ENCODE data around the gene ARHGAP42.
"Not testable (repeated sequence)": the region's sequence is repeated elsewhere in the genome, so short reads cannot be mapped to it uniquely, and the experiment has no call there.

The ARHGAP42 gene

DNA sequence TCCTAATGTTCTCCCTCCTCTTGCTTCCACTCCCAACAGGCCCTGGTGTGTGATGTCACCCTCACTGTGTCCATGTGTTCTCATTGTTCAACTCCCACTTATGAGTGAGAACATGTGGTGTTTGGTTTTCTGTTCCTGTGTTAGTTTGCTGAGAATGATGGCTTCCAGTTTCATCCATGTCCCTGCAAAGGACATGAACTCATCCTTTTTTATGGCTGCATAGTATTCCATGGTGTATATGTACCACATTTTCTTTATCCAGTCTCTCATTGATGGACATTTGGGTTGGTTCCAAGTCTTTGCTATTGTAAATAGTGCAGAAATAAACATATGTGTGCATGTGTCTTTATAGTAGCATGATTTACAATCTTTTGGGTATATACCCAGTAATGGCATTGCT lies 326.6 kb downstream of the ARHGAP42 start:
- H3K4me3 ChIP-seq (ENCODE audit: extremely low read depth, insufficient read depth, low read length, poor library complexity, severe bottlenecking); H3K27ac ChIP-seq (ENCODE audit: low read depth, low read length, severe bottlenecking); H3K9me3 ChIP-seq (ENCODE audit: control insufficient read depth, low read length); H3K4me1 ChIP-seq (ENCODE audit: control insufficient read depth, insufficient read depth, low read length, poor library complexity, severe bottlenecking); H3K36me3 ChIP-seq (ENCODE audit: control insufficient read depth, insufficient read depth, low read length): not testable (repeated sequence)

DNA sequence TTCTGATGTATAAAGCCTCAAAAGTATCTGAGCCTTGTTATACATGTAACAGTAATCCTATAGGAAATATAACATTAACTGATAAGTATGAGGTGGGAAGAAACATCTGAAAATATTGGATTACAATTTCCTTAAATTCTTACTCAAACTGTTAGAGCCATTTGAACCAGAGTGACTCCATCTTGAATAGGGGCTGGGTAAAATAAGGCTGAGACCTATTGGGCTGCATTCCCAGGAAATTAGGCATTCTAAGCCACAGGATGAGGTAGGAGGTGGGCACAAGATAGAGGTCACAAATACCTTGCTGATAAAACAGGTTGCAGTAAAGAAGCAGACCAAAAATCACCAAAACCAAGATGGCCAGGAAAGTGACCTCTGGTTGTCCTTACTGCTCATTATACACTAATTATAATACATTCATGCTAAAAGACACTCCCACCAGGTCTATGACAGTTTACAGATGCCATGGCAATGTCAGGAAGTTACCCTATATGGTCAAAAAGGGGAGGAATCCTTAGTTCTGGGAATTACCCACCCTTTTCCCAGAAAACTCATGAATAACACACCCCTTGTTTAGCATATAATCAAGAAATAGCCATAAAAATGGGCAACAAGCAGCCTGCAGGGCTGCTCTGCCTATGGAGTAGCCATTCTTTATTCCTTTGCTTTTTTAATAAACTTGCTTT lies 327.7 kb downstream of the ARHGAP42 start:
- H3K36me3 ChIP-seq (ENCODE audit: control insufficient read depth, insufficient read depth, low read length): no peaks in the 10 kb centered on the region
- no peak overlapping the region for H3K27ac ChIP-seq (ENCODE audit: low read depth, low read length, severe bottlenecking)
- H3K4me3 ChIP-seq (ENCODE audit: extremely low read depth, insufficient read depth, low read length, poor library complexity, severe bottlenecking): no peak overlapping the region
- no peaks in the 10 kb centered on the region for H3K9me3 ChIP-seq (ENCODE audit: control insufficient read depth, low read length)
- H3K4me1 ChIP-seq (ENCODE audit: control insufficient read depth, insufficient read depth, low read length, poor library complexity, severe bottlenecking): peaks cover 10% of the 10 kb centered on the region

DNA sequence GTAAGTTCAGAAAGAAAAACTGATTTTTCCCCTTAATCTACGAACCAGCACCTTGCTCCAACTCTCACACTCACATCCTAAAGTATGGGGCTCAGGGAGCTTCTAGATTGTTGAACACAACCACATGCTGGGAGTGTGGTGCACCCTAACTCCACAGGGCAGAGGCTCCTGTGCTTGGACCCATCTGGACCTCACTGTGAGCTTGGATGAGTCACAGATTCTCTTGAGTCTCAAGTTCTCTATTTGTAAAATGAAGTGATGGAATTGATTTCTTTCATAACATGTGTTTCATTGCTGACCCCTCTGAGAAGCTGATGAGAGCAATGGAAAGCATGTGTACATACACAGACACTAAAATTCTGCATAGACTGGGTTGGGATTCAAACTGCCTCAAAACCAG lies 332.8 kb downstream of the ARHGAP42 start:
- Histone ChIP-seq H3K9me3 (ENCODE audit: control insufficient read depth, low read length) (no peaks in the 10 kb centered on the region), H3K4me3 (ENCODE audit: extremely low read depth, insufficient read depth, low read length, poor library complexity, severe bottlenecking) (no peak overlapping the region)
- 89 to 100% methylated on average over 1 of the region's 1 CpG for WGBS, 2 experiments (ENCODE audit: insufficient coverage in 2 of 2)

DNA sequence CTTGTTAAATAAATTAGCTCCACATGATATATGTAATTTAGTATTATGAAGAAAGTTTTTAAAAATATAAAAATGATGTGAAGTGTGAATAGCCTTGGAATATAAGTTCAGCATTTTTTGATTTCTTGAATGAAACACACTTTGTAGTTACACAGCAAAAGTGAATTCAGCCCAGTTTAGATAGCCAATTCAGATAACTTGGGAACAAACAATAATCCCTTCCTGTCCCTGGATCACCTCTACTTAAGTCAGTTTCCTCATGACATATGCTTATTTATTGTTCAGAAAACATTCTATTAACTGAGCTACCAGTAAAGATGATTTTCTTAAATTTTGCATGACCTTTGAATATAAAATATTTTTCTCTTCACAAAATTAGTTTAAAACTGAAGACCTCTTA lies 335.2 kb downstream of the ARHGAP42 start:
- Histone ChIP-seq H3K36me3 (ENCODE audit: control insufficient read depth, insufficient read depth, low read length) (no peaks in the 10 kb centered on the region), H3K27ac (ENCODE audit: low read depth, low read length, severe bottlenecking) (no peak overlapping the region), H3K9me3 (ENCODE audit: control insufficient read depth, low read length) (no peaks in the 10 kb centered on the region), H3K4me1 (ENCODE audit: control insufficient read depth, insufficient read depth, low read length, poor library complexity, severe bottlenecking) (no peaks in the 10 kb centered on the region), H3K4me3 (ENCODE audit: extremely low read depth, insufficient read depth, low read length, poor library complexity, severe bottlenecking) (no peak overlapping the region)

More for the DNA sequence above, 332.8 kb downstream of the ARHGAP42 start:
- Histone ChIP-seq H3K27ac (ENCODE audit: low read depth, low read length, severe bottlenecking) (no peak overlapping the region), H3K4me1 (ENCODE audit: control insufficient read depth, insufficient read depth, low read length, poor library complexity, severe bottlenecking) (no peaks in the 10 kb centered on the region), H3K36me3 (ENCODE audit: control insufficient read depth, insufficient read depth, low read length) (no peaks in the 10 kb centered on the region)

DNA sequence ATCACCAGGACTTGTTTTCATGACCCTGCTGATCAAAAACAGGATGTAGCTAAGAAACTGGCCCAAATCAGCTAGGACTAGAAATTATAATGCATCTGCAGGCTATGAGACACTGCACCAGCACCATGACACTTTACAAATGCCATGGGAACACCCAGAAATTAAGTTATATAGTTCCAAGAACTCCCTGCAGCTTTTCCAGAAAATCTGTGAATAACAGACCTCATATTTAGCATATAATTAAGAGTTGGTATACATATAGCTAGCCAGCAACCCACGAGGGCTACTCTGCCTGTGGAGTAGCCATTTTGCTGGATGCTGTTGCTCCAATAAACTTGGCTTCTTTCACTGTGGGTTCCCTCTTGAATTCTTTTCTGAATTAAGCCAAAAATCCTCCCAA lies 341.6 kb downstream of the ARHGAP42 start:
- no peak overlapping the region for H3K4me3 ChIP-seq (ENCODE audit: extremely low read depth, insufficient read depth, low read length, poor library complexity, severe bottlenecking)
- no peak overlapping the region for H3K27ac ChIP-seq (ENCODE audit: low read depth, low read length, severe bottlenecking)
- H3K9me3 ChIP-seq (ENCODE audit: control insufficient read depth, low read length): no peaks in the 10 kb centered on the region
- H3K36me3 ChIP-seq (ENCODE audit: control insufficient read depth, insufficient read depth, low read length): no peaks in the 10 kb centered on the region
- WGBS, 2 experiments (ENCODE audit: insufficient coverage in 2 of 2): 57% methylated on average over 1 of the region's 1 CpG; no CpG with 5 or more reads in 1 of the 2 experiments
- no peaks in the 10 kb centered on the region for H3K4me1 ChIP-seq (ENCODE audit: control insufficient read depth, insufficient read depth, low read length, poor library complexity, severe bottlenecking)

DNA sequence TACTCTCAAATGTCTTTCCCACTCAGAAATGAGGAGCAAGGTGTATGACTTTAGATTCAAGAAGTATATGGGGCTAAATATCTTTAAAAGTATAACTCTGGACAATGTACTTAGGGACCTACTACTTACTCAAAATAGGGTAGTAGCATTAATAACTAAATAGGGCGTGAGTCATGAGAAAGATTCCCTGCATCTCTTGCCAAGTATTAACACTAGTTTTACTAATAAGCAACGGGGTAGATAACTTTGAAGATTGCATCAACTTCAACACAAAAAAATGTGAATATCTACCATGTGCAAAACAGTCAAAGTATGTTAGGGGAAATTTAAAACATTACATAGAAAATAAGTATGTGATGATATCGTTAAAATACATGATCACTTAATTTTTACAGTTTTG lies 342.9 kb downstream of the ARHGAP42 start:
- Histone ChIP-seq H3K4me3 (ENCODE audit: extremely low read depth, insufficient read depth, low read length, poor library complexity, severe bottlenecking) (no peak overlapping the region), H3K27ac (ENCODE audit: low read depth, low read length, severe bottlenecking) (no peak overlapping the region), H3K9me3 (ENCODE audit: control insufficient read depth, low read length) (no peaks in the 10 kb centered on the region), H3K4me1 (ENCODE audit: control insufficient read depth, insufficient read depth, low read length, poor library complexity, severe bottlenecking) (no peaks in the 10 kb centered on the region), H3K36me3 (ENCODE audit: control insufficient read depth, insufficient read depth, low read length) (no peaks in the 10 kb centered on the region)
- no CpG with 5 or more reads among the region's 3 CpGs for WGBS, 2 experiments (ENCODE audit: insufficient coverage in 2 of 2)

DNA sequence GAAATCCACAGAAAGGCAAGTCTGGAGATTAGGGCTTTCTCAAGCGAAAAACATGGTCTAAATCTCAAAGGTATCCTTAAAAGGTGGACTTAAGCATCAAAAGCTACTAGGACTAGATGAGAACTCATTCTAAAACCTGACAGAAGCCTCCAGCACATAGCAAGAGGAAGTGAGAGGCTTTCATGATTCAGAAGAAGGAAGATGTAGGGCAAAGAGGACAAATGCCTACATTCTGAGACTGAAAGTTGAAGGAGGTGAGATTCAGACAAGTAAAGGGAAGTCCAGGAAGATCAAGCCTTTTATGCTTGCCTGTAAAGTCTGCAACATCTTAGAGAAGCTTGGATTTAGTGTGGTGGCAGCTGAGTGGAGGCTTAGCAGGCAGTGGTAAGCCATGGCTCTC lies 343.6 kb downstream of the ARHGAP42 start:
- H3K4me1 ChIP-seq (ENCODE audit: control insufficient read depth, insufficient read depth, low read length, poor library complexity, severe bottlenecking): no peaks in the 10 kb centered on the region
- 40 to 100% methylated on average over 1 of the region's 1 CpG for WGBS, 2 experiments (ENCODE audit: insufficient coverage in 2 of 2)
- H3K9me3 ChIP-seq (ENCODE audit: control insufficient read depth, low read length): no peaks in the 10 kb centered on the region
- no peak overlapping the region for H3K4me3 ChIP-seq (ENCODE audit: extremely low read depth, insufficient read depth, low read length, poor library complexity, severe bottlenecking)
- H3K36me3 ChIP-seq (ENCODE audit: control insufficient read depth, insufficient read depth, low read length): no peaks in the 10 kb centered on the region
- H3K27ac ChIP-seq (ENCODE audit: low read depth, low read length, severe bottlenecking): no peak overlapping the region

DNA sequence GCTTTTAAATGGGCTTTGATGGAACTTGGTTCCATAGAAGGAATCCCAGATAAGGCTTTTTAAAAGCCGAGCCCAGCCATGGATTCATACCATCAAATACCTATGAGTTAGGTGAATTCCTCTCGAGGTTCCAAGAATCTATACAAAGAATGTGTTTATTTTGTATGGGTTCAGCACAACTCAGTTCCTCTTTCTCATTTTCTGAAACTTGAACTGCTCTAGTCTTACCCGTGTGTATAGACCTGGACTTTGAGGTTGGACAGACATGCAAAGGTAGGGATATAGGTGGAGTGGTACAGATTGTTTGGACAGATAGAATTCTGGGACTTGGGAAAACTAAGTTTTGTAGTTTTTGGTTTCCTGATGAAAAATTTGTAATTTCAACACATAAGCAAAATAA lies 344.6 kb downstream of the ARHGAP42 start:
- Histone ChIP-seq H3K4me1 (ENCODE audit: control insufficient read depth, insufficient read depth, low read length, poor library complexity, severe bottlenecking) (no peaks in the 10 kb centered on the region), H3K4me3 (ENCODE audit: extremely low read depth, insufficient read depth, low read length, poor library complexity, severe bottlenecking) (no peak overlapping the region), H3K27ac (ENCODE audit: low read depth, low read length, severe bottlenecking) (no peak overlapping the region), H3K36me3 (ENCODE audit: control insufficient read depth, insufficient read depth, low read length) (no peaks in the 10 kb centered on the region), H3K9me3 (ENCODE audit: control insufficient read depth, low read length) (no peaks in the 10 kb centered on the region)
- WGBS, 2 experiments (ENCODE audit: insufficient coverage in 2 of 2): 80% methylated on average over 1 of the region's 3 CpGs; no CpG with 5 or more reads in 1 of the 2 experiments

DNA sequence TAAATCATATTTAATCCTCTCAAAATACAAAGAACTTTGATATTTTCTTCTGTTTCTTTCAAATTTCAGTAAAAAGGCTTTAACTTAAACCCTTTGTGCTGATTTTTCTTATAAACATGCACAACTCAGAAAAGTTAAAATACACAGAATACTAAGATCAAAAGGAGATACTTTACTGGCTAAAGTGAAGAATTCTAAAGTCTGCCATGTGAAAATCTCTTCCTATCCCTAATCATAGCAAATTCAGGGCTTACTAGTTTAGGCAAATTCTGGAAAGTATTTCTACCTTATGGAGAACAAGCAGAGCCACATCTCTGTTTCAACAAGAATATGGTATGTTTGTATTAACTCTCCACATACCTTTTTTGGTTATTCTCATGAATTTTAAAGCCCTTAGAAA lies 345.9 kb downstream of the ARHGAP42 start:
- Histone ChIP-seq H3K4me1 (ENCODE audit: control insufficient read depth, insufficient read depth, low read length, poor library complexity, severe bottlenecking) (no peaks in the 10 kb centered on the region), H3K36me3 (ENCODE audit: control insufficient read depth, insufficient read depth, low read length) (no peaks in the 10 kb centered on the region), H3K9me3 (ENCODE audit: control insufficient read depth, low read length) (no peaks in the 10 kb centered on the region), H3K27ac (ENCODE audit: low read depth, low read length, severe bottlenecking) (no peak overlapping the region), H3K4me3 (ENCODE audit: extremely low read depth, insufficient read depth, low read length, poor library complexity, severe bottlenecking) (no peak overlapping the region)

DNA sequence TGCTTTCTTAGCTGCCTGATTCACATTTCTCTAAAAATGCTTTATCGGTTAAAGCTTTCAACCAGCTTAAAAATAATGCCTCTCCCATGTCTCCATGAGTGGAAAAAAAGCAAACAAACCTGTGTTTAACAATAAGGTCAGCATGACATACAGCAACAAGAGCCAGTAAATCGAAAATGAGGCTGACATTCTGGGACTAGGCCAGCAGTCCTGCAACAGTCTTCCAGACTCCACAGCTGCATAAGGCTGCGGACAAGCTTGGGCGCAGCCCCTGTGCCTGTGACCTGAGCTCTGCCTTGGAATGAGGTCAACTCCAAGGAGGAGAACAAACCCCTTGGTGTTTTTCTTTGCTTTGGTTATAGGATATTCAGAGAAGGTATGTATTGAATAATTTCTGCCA lies 347.0 kb downstream of the ARHGAP42 start:
- 86 to 98% methylated on average over 4 of the region's 4 CpGs for WGBS, 2 experiments (ENCODE audit: insufficient coverage in 2 of 2)
- no peak overlapping the region for H3K4me3 ChIP-seq (ENCODE audit: extremely low read depth, insufficient read depth, low read length, poor library complexity, severe bottlenecking)
- no peaks in the 10 kb centered on the region for H3K36me3 ChIP-seq (ENCODE audit: control insufficient read depth, insufficient read depth, low read length)
- H3K4me1 ChIP-seq (ENCODE audit: control insufficient read depth, insufficient read depth, low read length, poor library complexity, severe bottlenecking): no peaks in the 10 kb centered on the region
- no peaks in the 10 kb centered on the region for H3K9me3 ChIP-seq (ENCODE audit: control insufficient read depth, low read length)
- H3K27ac ChIP-seq (ENCODE audit: low read depth, low read length, severe bottlenecking): no peak overlapping the region

DNA sequence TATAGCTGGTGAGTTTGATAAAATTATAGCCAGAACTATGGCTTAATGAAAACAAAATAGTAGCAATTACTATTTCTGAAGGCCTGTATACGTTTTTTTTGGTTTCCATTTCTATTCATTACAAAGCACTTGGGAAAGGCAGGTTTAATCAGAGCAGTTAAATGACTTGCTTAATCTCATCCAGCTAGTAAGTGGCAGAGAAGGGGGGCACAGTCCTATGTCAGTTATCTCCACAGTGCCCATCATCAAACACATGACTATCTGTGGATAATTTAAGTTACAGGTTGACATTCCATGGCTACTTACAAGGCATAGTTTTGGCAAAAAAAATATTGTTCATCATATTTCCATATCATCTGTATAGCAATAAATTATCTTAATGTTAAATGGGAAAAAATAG lies 348.8 kb downstream of the ARHGAP42 start:
- WGBS, 2 experiments (ENCODE audit: insufficient coverage in 2 of 2): no CpG with 5 or more reads among the region's 1 CpG
- H3K36me3 ChIP-seq (ENCODE audit: control insufficient read depth, insufficient read depth, low read length): no peaks in the 10 kb centered on the region
- H3K27ac ChIP-seq (ENCODE audit: low read depth, low read length, severe bottlenecking): no peak overlapping the region
- H3K4me1 ChIP-seq (ENCODE audit: control insufficient read depth, insufficient read depth, low read length, poor library complexity, severe bottlenecking): no peaks in the 10 kb centered on the region
- H3K9me3 ChIP-seq (ENCODE audit: control insufficient read depth, low read length): no peaks in the 10 kb centered on the region
- no peak overlapping the region for H3K4me3 ChIP-seq (ENCODE audit: extremely low read depth, insufficient read depth, low read length, poor library complexity, severe bottlenecking)

Data from mesodermal cell (in vitro differentiated cells).